ENCODE results near the gene ARHGEF37.
"Not testable (repeated sequence)": the region's sequence is repeated elsewhere in the genome, so short reads cannot be mapped to it uniquely, and the experiment has no call there.

Gene ARHGEF37

GRCh38 chr5:149651686-149652085 is 70.4 kb downstream of the ARHGEF37 start:
- no peak for DNase-seq

GRCh38 chr5:149652697-149653096 is 71.4 kb downstream of the ARHGEF37 start:
- DNase-seq, result no peak

GRCh38 chr5:149654231-149654630 is 72.9 kb downstream of the ARHGEF37 start:
- no peak for DNase-seq

- no peak for DNase-seq
Measured at GRCh38 chr5:149654883-149655505, 73.7 kb downstream of the ARHGEF37 start.

- DNase-seq, result no peak
Measured at GRCh38 chr5:149656576-149657182, 75.4 kb downstream of the ARHGEF37 start.

- DNase-seq, result no peak
Measured at GRCh38 chr5:149657324-149657723, 76.0 kb downstream of the ARHGEF37 start.

- no peak for DNase-seq
Measured at GRCh38 chr5:149658299-149658698, 77.0 kb downstream of the ARHGEF37 start.

GRCh38 chr5:149664083-149664482 is 82.8 kb downstream of the ARHGEF37 start:
- DNase-seq, result no peak

GRCh38 chr5:149664666-149665415 is 83.5 kb downstream of the ARHGEF37 start:
- no peak for DNase-seq

GRCh38 chr5:149665416-149666175 is 84.3 kb downstream of the ARHGEF37 start:
- DNase-seq, result no peak

GRCh38 chr5:149666212-149666852 is 85.0 kb downstream of the ARHGEF37 start:
- DNase-seq, result no peak

GRCh38 chr5:149667084-149667828 is 86.0 kb downstream of the ARHGEF37 start:
- no peak for DNase-seq

- no peak for DNase-seq
Measured at GRCh38 chr5:149667829-149668330, 86.6 kb downstream of the ARHGEF37 start.

GRCh38 chr5:149669273-149669672 is 88.0 kb downstream of the ARHGEF37 start:
- not testable (repeated sequence) for DNase-seq

- DNase-seq, result no peak
Measured at GRCh38 chr5:149671544-149671943, 90.2 kb downstream of the ARHGEF37 start.

- no peak for DNase-seq
Measured at GRCh38 chr5:149672701-149673476, 91.6 kb downstream of the ARHGEF37 start.

- DNase-seq, result no peak
Measured at GRCh38 chr5:149674686-149675085, 93.4 kb downstream of the ARHGEF37 start.

- no peak for DNase-seq
Measured at GRCh38 chr5:149675610-149676201, 94.4 kb downstream of the ARHGEF37 start.

- no peak for DNase-seq
Measured at GRCh38 chr5:149677731-149678130, 96.4 kb downstream of the ARHGEF37 start.
